Keratinocyte (primary cell): ENCODE measurements around the gene IPO8. TPM values are rescaled to one million over a fixed set of nuclear protein-coding genes. Genes with fewer than 3 reads are reported as not detected.

Experiments used
- DNase-seq: peaks from one replicate; pipeline ENCODE4 v3.0.0-alpha.2; 2011; ENCODE audit warnings: low read depth, missing footprints, low spot score
- FAIRE-seq: peaks from 2 replicates; lab custom pipeline; 2011; peaks lifted over from hg19 to GRCh38; lab: Jason Lieb, UNC
- H2AFZ ChIP-seq: 2 replicates; pipeline ENCODE4 v1.6.0; 2012; ENCODE audit warnings: low read length, control low read depth, inconsistent platforms; ENCODE audit not compliant: control insufficient read depth
- H3K27ac ChIP-seq: 2 replicates; pipeline ENCODE4 v1.5.1; 2011; ENCODE audit warnings: low read length; ENCODE audit not compliant: control insufficient read depth, insufficient read depth
- H3K27me3 ChIP-seq: 3 replicates; pipeline ENCODE4 v1.6.0; 2011; ENCODE audit warnings: low read length; ENCODE audit not compliant: control insufficient read depth, insufficient read depth; ENCODE audit errors: extremely low read depth
- H3K36me3 ChIP-seq, 2 experiments: 2 replicates in 1 of 2; 3 replicates in 1 of 2; pipeline ENCODE4 v1.5.1; 2011; ENCODE audit warnings: low read length in 2 of 2, mild to moderate bottlenecking in 1 of 2; ENCODE audit not compliant: control insufficient read depth in 2 of 2, insufficient read depth in 2 of 2; ENCODE audit errors: extremely low read depth in 1 of 2
- H3K4me1 ChIP-seq: 3 replicates; pipeline ENCODE4 v1.5.1; 2011; ENCODE audit warnings: low read length; ENCODE audit not compliant: control insufficient read depth, insufficient read depth; ENCODE audit errors: extremely low read depth
- H3K4me2 ChIP-seq: 3 replicates; pipeline ENCODE4 v1.6.0; 2011; ENCODE audit warnings: low read depth, low read length; ENCODE audit not compliant: control insufficient read depth, insufficient read depth; ENCODE audit errors: extremely low read depth
- H3K4me3 ChIP-seq, 3 experiments: fragments of 200-600 bp in 1 of 3; sonication (generic) in 1 of 3; 2 replicates in 2 of 3; 3 replicates in 1 of 3; pipeline ENCODE4 v1.5.1; 2011 to 2016; ENCODE audit warnings: low read length in 3 of 3, mild to moderate bottlenecking in 3 of 3, control low read depth in 2 of 3, inconsistent platforms in 1 of 3, low read depth in 1 of 3, mixed read lengths in 1 of 3, mixed run types in 1 of 3, moderate library complexity in 1 of 3; ENCODE audit not compliant: control insufficient read depth in 2 of 3, insufficient read depth in 2 of 3; ENCODE audit errors: extremely low read depth in 1 of 3
- H3K79me2 ChIP-seq: 2 replicates; pipeline ENCODE4 v1.6.0; 2012; ENCODE audit warnings: low read length; ENCODE audit not compliant: control insufficient read depth, insufficient read depth
- H3K9ac ChIP-seq: 3 replicates; pipeline ENCODE4 v1.6.0; 2011; ENCODE audit warnings: low read length; ENCODE audit not compliant: control insufficient read depth, insufficient read depth; ENCODE audit errors: extremely low read depth
- H3K9me1 ChIP-seq: 3 replicates; pipeline ENCODE4 v1.6.0; 2011; ENCODE audit warnings: low read length; ENCODE audit not compliant: control insufficient read depth, insufficient read depth; ENCODE audit errors: extremely low read depth
- H3K9me3 ChIP-seq: 2 replicates; pipeline ENCODE4 v1.5.1; 2012; ENCODE audit warnings: low read depth, low read length; ENCODE audit not compliant: control insufficient read depth
- H4K20me1 ChIP-seq: 3 replicates; pipeline ENCODE4 v1.6.0; 2011; ENCODE audit warnings: low read length; ENCODE audit not compliant: control insufficient read depth, insufficient read depth; ENCODE audit errors: extremely low read depth
- EZH2 ChIP-seq: IDR thresholded peaks from one replicate; pipeline ENCODE4 v1.6.1; 2012; ENCODE audit warnings: inconsistent platforms, mild to moderate bottlenecking, low read length, moderate library complexity
- dilution Hi-C: fragments of 300-500 bp; cut with MboI; formaldehyde crosslinking; loops from one replicate; pipeline ENCODE4 v1.7.0; 2020; ENCODE audit warnings: low sequenced_read_pairs; ENCODE audit not compliant: extremely low pct_ligation_motif_present
- polyA plus RNA-seq, 5 experiments: library from polyadenylated mRNA; depleted of rRNA in 3 of 5; stranded (reverse) in 3 of 5; stranded (forward) in 1 of 5; unstranded in 1 of 5; fragments of >200 nt; gene quantifications; 1 replicate in 1 of 5; 2 replicates in 3 of 5; 3 replicates in 1 of 5; pipeline versions ENCODE4 v1.2.1 to v1.2.3, GENCODE V29; 2011 to 2012; ENCODE audit warnings: missing spikeins in 2 of 5, low read depth in 1 of 5, low replicate concordance in 1 of 5
- TF ChIP-seq, protein P1 (sequence below), 3 experiments: IDR thresholded peaks in 1 of 3; conservative IDR thresholded peaks in 1 of 3; optimal IDR thresholded peaks in 1 of 3; 2 replicates in 2 of 3; 3 replicates in 1 of 3; pipeline versions ENCODE3 to v1.5.1; 2011; ENCODE audit warnings: low read length in 3 of 3, mild to moderate bottlenecking in 3 of 3, moderate library complexity in 2 of 3, control low read depth in 1 of 3, inconsistent platforms in 1 of 3; ENCODE audit not compliant: insufficient read depth in 2 of 3; ENCODE audit errors: extremely low read depth in 1 of 3

IPO8 gene
- polyA plus RNA-seq, 1 donor (not counting 4 experiments of a cell fraction or from before 2014, with no cell fraction given): 18.8 TPM

DNA sequence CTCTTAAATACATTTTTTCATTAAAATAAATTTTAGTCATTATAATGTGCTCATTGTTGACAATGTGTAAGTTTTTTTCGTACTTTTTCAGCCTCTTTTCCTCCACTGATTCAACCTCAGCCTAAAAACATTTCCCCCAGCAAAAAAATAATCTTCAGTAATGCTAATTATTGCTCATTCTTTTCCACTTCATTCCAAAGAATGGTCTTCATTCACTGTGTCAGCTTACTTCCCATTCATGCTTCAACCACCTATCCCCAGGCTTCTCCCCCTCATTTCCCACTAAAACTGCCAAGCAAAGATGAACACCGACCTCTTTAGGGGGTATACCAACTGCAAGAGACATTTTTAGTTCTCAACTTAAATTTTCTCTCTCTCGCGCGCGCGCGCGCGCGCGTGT, 2.7 kb upstream of the IPO8 start:
- H3K4me2 ChIP-seq: no peak overlapping the region
- H3K4me3 ChIP-seq: no peak overlapping the region
- no peaks in the 10 kb centered on the region for H3K9me1 ChIP-seq
- dilution Hi-C loops: no loop called here
- no peaks in the 10 kb centered on the region for H3K27me3 ChIP-seq
- peaks cover 18% of the 10 kb centered on the region for H3K4me1 ChIP-seq
- H3K36me3 ChIP-seq: no peaks in the 10 kb centered on the region
- H2AFZ ChIP-seq: no peak overlapping the region
- FAIRE-seq (no peak), DNase-seq (no peak)
- H3K9ac ChIP-seq: no peak overlapping the region
- TF ChIP-seq, protein P1, sequence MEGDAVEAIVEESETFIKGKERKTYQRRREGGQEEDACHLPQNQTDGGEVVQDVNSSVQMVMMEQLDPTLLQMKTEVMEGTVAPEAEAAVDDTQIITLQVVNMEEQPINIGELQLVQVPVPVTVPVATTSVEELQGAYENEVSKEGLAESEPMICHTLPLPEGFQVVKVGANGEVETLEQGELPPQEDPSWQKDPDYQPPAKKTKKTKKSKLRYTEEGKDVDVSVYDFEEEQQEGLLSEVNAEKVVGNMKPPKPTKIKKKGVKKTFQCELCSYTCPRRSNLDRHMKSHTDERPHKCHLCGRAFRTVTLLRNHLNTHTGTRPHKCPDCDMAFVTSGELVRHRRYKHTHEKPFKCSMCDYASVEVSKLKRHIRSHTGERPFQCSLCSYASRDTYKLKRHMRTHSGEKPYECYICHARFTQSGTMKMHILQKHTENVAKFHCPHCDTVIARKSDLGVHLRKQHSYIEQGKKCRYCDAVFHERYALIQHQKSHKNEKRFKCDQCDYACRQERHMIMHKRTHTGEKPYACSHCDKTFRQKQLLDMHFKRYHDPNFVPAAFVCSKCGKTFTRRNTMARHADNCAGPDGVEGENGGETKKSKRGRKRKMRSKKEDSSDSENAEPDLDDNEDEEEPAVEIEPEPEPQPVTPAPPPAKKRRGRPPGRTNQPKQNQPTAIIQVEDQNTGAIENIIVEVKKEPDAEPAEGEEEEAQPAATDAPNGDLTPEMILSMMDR (optimal IDR thresholded peaks at IDR 0.05 in 1 of 3, IDR thresholded peaks at IDR 0.05 in 1 of 3, conservative IDR thresholded peaks at IDR 0.05 in 1 of 3; ENCODE audit: extremely low read depth in 1 of 3, insufficient read depth in 2 of 3, low read length in 3 of 3): no peak
- no peak for TF ChIP-seq EZH2
- no peaks in the 10 kb centered on the region for H3K9me3 ChIP-seq
- H4K20me1 ChIP-seq: no peaks in the 10 kb centered on the region
- no peak overlapping the region for H3K27ac ChIP-seq
- peaks cover 21% of the 10 kb centered on the region for H3K79me2 ChIP-seq

DNA sequence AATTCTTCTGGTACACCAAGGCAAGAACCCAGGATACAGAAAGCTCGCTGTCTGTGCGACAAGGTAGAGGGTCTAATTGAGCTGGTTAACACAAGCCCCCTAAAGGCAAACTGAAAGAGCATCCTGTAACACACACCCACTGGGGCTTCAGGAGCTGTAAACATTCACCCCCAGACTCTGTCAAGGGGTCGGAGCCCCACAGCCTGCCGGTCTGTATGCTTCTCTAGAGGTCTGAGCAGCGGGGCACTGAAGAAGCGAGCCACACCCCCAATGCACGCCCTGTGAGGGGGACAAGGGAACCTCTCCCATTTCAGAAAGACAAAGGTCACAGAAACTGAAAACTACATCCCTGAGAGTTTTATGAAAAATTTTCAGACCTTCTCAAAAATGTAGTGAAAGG, 1.3 kb upstream of the IPO8 start:
- dilution Hi-C loops: no loop called here
- no peak overlapping the region for H3K4me3 ChIP-seq
- H3K27me3 ChIP-seq: no peaks in the 10 kb centered on the region
- FAIRE-seq (no peak), DNase-seq (no peak)
- no peak overlapping the region for H2AFZ ChIP-seq
- no peak overlapping the region for H3K27ac ChIP-seq
- no peak overlapping the region for H3K4me2 ChIP-seq
- H3K9me3 ChIP-seq: no peaks in the 10 kb centered on the region
- H3K9me1 ChIP-seq: no peaks in the 10 kb centered on the region
- peaks cover 34% of the 10 kb centered on the region for H3K79me2 ChIP-seq
- H4K20me1 ChIP-seq: no peaks in the 10 kb centered on the region
- H3K36me3 ChIP-seq: no peaks in the 10 kb centered on the region
- no peak for TF ChIP-seq EZH2
- TF ChIP-seq, protein P1 (optimal IDR thresholded peaks at IDR 0.05 in 1 of 3, IDR thresholded peaks at IDR 0.05 in 1 of 3, conservative IDR thresholded peaks at IDR 0.05 in 1 of 3; ENCODE audit: extremely low read depth in 1 of 3, insufficient read depth in 2 of 3, low read length in 3 of 3): no peak
- H3K9ac ChIP-seq: no peak overlapping the region
- H3K4me1 ChIP-seq: peaks cover 23% of the 10 kb centered on the region
